Measurements from ENCODE around the gene TAOK1. TPM values are rescaled to one million over a fixed set of nuclear protein-coding genes. Genes with fewer than 3 reads are reported as not detected.

Gene TAOK1
- total and polyA plus RNA-seq, 10 of the 15 experiments (the other 5 are each of a cell fraction or from before 2014, with no cell fraction given), result 2.0 to 27.1 (median 11.8) TPM

- Histone ChIP-seq H3K4me1 (ENCODE audit: control insufficient read depth, insufficient read depth, low read length) (0 out of 2 replicates have a peak, but pooled peaks cover 4% of the 10 kb centered on the region), H3K36me3 (ENCODE audit: control insufficient read depth in 2 of 2, insufficient read depth in 2 of 2, low read length in 1 of 2) (peaks cover 0 to 18% of the 10 kb centered on the region in 2 experiments; a peak in 2 of 4 replicates), H2AFZ (ENCODE audit: control insufficient read depth, low read depth, low read length) (no peak overlapping the region), H3K27me3 (replicated peaks in 1 of 2; ENCODE audit: control insufficient read depth in 2 of 2, insufficient read depth in 2 of 2, low read length in 1 of 2) (no peaks in the 10 kb centered on the region), H4K20me1 (ENCODE audit: control insufficient read depth, insufficient read depth) (no peaks in the 10 kb centered on the region), H3K4me3 (no peak overlapping the region), H3K27ac (ENCODE audit: control insufficient read depth, insufficient read depth) (no peak overlapping the region), H3K4me2 (ENCODE audit: control insufficient read depth, insufficient read depth) (no peak overlapping the region), H3K9me3 (replicated peaks; ENCODE audit: control insufficient read depth, insufficient read depth, low read length) (no peaks in the 10 kb centered on the region), H3K79me2 (ENCODE audit: control insufficient read depth, insufficient read depth, low read length) (no peaks in the 10 kb centered on the region), H3K9ac (ENCODE audit: control insufficient read depth, insufficient read depth, low read length) (no peak overlapping the region)
- CTCF ChIA-PET, result interaction anchor here (0.6 to 6.2 kb wide), 13 partner anchors 13 to 520 kb away, joined by 3 to 57 read pairs (median 3); partner anchors contain the start of gene ANKRD13B
- POLR2A ChIA-PET, result interaction anchor here (0.8 to 1.4 kb wide), 2 partner anchors 8 to 204 kb away, joined by 3 read pairs; no protein-coding TSS in a partner anchor
- SMC1A ChIA-PET (ENCODE audit: uncharacterized antibody, unreplicated experiment), result interaction anchor here (1.4 kb wide), 1 partner anchor 203 kb away, joined by 7 read pairs; no protein-coding TSS in a partner anchor
- intact Hi-C loops (cut with micrococcal nuclease; ENCODE audit: unreplicated experiment), result no loop called here
- FAIRE-seq, result no peak
- WGBS (ENCODE audit: insufficient coverage, insufficient replicate concordance, low lambda C conversion rate, missing lambda C conversion rate), result 72% methylated on average over 6 of the region's 6 CpGs
- BruUV-seq (replicated peaks), result no TSS peak
- no peak for TF ChIP-seq SUZ12 (IDR thresholded peaks at IDR 0.05; ENCODE audit: unreplicated experiment)
- TF ChIP-seq POLR2A (IDR thresholded peaks at IDR 0.05; ENCODE audit: low read depth, low read length), result peak; percentile 17; the same call in 1 of the 2 replicates
- in situ Hi-C loops (cut with MboI), result no loop called here
- no peak for DNase-seq (ENCODE audit: low read depth, low spot score)
- RAD21 ChIA-PET (ENCODE audit: unreplicated experiment), result interaction anchor here (1.2 to 3.1 kb wide), 2 partner anchors 140 to 204 kb away, joined by 4 to 21 read pairs; no protein-coding TSS in a partner anchor
- ATAC-seq, result no peak
These were observed 183.4 kb downstream of the TAOK1 start for GRCh38 chr17:29573558-29573869.

- no TSS peak for BruUV-seq (replicated peaks)
- in situ Hi-C loops (cut with MboI) (no loop called here), intact Hi-C loops (cut with micrococcal nuclease; ENCODE audit: unreplicated experiment) (no loop called here)
- WGBS (ENCODE audit: insufficient coverage, insufficient replicate concordance, low lambda C conversion rate, missing lambda C conversion rate), result 89% methylated on average over 13 of the region's 14 CpGs
- Histone ChIP-seq H3K9ac (ENCODE audit: control insufficient read depth, insufficient read depth, low read length) (no peak overlapping the region), H3K36me3 (ENCODE audit: control insufficient read depth in 2 of 2, insufficient read depth in 2 of 2, low read length in 1 of 2) (peaks cover 0 to 18% of the 10 kb centered on the region in 2 experiments; a peak in 2 of 4 replicates), H3K4me2 (ENCODE audit: control insufficient read depth, insufficient read depth) (no peak overlapping the region), H3K4me3 (no peak overlapping the region), H4K20me1 (ENCODE audit: control insufficient read depth, insufficient read depth) (no peaks in the 10 kb centered on the region), H3K9me3 (replicated peaks; ENCODE audit: control insufficient read depth, insufficient read depth, low read length) (no peaks in the 10 kb centered on the region), H2AFZ (ENCODE audit: control insufficient read depth, low read depth, low read length) (no peak overlapping the region), H3K27me3 (replicated peaks in 1 of 2; ENCODE audit: control insufficient read depth in 2 of 2, insufficient read depth in 2 of 2, low read length in 1 of 2) (no peaks in the 10 kb centered on the region), H3K27ac (ENCODE audit: control insufficient read depth, insufficient read depth) (no peak overlapping the region), H3K4me1 (ENCODE audit: control insufficient read depth, insufficient read depth, low read length) (0 out of 2 replicates have a peak, but pooled peaks cover 4% of the 10 kb centered on the region), H3K79me2 (ENCODE audit: control insufficient read depth, insufficient read depth, low read length) (no peaks in the 10 kb centered on the region)
- DNase-seq (ENCODE audit: low read depth, low spot score), result no peak
- RAD21 ChIA-PET (ENCODE audit: unreplicated experiment), result interaction anchor here (1.0 to 3.1 kb wide), 3 partner anchors 141 to 204 kb away, joined by 3 to 21 read pairs (median 4); no protein-coding TSS in a partner anchor
- no peak for FAIRE-seq
- peak; percentile 32; the same call in 1 of the 2 replicates for TF ChIP-seq POLR2A (IDR thresholded peaks at IDR 0.05; ENCODE audit: low read depth, low read length)
- TF ChIP-seq, protein P1, sequence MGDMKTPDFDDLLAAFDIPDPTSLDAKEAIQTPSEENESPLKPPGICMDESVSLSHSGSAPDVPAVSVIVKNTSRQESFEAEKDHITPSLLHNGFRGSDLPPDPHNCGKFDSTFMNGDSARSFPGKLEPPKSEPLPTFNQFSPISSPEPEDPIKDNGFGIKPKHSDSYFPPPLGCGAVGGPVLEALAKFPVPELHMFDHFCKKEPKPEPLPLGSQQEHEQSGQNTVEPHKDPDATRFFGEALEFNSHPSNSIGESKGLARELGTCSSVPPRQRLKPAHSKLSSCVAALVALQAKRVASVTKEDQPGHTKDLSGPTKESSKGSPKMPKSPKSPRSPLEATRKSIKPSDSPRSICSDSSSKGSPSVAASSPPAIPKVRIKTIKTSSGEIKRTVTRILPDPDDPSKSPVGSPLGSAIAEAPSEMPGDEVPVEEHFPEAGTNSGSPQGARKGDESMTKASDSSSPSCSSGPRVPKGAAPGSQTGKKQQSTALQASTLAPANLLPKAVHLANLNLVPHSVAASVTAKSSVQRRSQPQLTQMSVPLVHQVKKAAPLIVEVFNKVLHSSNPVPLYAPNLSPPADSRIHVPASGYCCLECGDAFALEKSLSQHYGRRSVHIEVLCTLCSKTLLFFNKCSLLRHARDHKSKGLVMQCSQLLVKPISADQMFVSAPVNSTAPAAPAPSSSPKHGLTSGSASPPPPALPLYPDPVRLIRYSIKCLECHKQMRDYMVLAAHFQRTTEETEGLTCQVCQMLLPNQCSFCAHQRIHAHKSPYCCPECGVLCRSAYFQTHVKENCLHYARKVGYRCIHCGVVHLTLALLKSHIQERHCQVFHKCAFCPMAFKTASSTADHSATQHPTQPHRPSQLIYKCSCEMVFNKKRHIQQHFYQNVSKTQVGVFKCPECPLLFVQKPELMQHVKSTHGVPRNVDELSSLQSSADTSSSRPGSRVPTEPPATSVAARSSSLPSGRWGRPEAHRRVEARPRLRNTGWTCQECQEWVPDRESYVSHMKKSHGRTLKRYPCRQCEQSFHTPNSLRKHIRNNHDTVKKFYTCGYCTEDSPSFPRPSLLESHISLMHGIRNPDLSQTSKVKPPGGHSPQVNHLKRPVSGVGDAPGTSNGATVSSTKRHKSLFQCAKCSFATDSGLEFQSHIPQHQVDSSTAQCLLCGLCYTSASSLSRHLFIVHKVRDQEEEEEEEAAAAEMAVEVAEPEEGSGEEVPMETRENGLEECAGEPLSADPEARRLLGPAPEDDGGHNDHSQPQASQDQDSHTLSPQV (IDR thresholded peaks at IDR 0.05), result no peak
- CTCF ChIA-PET, result interaction anchor here (0.8 to 6.2 kb wide), 12 partner anchors 13 to 358 kb away, joined by 3 to 57 read pairs (median 3); partner anchors contain the start of gene ANKRD13B
- ATAC-seq, result no peak
- POLR2A ChIA-PET, result no interaction called here
- SMC1A ChIA-PET (ENCODE audit: uncharacterized antibody, unreplicated experiment), result no interaction called here
These were observed 183.9 kb downstream of the TAOK1 start for GRCh38 chr17:29573871-29574731.

Measured in GM12878 (cell line).